ENCODE results near the gene MET. TPM values are rescaled to one million over a fixed set of nuclear protein-coding genes. Genes with fewer than 3 reads are reported as not detected.

The MET gene
- total RNA-seq, 1 experiment from 2014 or later: 67.7 TPM

DNA sequence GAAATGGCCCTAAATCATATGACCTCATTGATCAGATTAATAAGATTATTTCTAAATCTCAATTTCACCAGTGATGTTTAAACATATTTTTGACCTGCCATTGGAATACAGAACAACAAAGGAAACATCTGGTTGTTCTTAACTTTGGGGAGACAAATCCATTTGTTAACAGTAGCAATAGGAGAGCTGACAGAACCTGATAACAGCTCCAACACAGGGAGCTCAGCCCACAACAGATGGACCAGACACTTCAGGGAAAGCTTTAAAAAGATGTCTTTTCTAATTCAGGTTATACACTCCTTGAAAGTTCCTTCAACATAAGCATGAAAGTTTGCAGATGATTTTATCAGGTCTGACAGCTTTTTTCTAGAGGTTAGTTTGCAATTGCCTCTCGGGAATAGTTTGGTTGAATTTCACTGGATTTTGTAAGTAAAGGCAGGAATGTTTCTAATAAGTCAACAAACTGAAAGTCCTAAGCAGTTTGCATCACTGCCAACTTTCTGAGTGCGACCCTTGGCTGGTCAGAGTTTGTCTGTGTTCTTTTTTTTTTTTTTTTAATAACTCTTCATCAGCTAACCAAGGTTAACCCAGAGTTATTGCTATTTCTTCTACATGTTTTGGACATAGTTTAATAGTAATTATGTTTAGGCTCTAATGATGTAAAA lies 6.5 kb upstream of the MET start:
- DNase-seq (ENCODE audit: low spot score): no peak

DNA sequence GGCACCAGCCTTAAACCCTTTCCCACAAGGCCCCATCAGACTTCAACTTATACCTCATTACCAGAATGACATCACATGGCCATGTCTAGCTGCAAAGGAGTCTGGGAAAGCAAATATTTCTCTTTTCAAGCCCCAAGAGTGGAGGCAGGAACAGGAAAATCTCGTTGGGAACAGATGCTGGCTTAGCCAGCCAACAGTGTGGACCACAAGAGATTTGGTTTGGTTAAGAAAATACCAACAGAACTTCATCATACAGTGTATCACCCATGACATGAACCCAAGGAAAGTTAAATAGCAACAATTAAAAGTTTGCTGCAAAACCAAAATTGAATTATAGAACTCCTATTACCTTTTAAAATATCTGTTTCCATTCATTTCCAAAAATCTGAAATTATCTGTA lies 2.2 kb upstream of the MET start:
- DNase-seq (ENCODE audit: low spot score): no peak

DNA sequence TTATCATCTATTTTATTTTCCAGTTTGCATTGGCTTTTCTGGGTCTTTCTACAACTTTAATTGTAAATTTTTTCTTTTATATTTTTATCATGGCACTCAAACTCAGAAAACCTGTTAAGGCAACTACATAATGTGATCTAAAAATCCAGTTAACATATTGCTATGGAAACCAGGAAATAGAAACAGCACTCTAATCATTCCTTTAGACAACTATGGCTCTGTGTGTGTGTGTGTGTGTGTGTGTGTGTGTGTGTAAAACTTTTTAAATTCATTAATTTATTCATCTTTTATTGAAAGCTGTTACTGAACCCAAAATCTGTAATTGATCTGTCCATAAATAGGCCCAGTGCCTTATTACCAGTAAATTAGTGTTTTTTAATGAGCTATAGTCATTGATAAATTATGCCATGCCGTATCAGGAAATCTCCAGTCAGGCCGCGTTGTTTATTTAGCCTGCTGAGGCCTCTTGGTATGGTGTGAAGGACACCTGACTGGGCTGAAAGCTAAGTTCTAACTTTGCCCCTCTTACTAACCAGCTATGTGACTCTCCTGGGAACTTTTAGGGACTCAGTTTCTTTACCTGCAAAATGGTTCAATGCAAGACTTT lies 1.5 kb upstream of the MET start:
- DNase-seq (ENCODE audit: low spot score): no peak

DNA sequence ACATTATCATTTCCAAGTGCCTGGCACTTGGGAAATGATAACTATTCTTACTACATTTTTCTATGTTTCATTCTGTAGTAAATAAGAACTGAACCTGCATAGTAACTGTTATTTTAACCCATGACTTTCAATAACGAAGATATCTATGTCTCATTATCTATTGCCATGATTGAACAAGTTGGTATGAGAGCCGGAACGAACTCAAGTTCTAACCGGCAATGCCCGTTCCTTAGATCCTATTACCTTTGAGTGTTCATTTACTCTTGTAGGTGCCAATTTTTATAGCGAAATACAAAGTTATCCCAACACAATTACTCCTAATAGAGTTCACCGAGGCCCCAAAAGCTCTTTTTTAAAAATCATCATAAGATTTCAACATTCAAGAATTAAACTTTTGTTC lies 885 bp upstream of the MET start:
- no peak for DNase-seq (ENCODE audit: low spot score)

DNA sequence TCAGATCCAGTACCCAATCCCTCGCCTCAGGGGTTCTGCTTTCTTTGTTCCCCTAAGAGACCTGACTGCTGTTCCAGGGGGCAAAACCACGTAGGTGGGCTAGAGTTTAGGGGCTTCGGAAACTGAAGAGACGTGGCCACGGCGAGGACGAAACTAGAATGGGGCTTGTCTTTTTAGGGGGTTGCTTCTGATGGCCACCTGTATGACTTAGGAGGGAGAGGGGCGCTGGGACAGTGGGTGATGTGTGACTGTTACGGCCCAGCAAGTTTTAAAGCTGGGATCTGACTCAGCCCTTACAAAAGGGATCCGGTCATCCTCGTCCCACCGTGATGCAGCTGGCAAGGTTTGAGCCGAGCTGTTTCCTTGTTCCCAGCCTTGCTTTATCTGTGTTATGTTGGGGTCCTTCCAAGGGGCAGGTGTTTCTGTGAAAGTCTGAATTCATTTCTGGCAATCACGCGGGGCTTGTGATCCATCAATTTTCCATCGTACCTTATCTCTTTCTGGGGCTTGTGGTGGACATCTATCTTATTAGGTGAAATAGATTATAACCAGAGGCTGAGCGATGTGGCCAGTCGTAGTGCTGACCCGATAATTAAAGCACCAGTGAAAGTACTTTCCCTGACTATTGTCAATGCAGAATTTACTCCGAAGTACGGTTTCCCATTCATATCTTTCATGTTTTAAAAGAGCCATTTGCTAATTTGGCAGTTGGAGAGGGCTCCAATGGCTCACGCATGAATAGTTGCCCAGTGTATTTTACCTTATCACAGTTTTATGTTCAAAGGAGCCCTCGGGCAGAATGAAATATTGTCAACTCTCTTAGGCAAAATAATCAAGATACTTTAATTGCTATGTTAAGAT lies 830 bp downstream of the MET start:
- DNase-seq (ENCODE audit: low spot score): peak; percentile 29

DNA sequence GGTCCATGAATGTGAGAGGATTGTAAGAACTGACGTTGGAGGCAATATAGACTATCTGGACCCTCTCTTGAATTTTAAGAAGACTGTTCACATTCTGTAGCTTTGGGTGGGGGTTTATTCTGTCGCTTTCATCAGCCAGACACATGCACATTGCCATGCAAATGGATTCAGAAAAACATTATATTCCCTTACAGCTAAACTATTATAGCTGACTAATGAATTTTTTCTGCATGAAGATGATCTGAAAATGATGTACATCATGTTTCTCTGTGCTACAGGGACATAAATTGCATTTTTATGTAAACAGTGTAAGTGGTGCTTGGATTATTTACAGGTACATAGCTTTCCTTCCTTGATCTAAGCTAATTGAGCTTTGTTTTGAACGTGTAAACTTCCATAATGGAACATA lies 1.5 kb downstream of the MET start:
- no peak for DNase-seq (ENCODE audit: low spot score)

DNA sequence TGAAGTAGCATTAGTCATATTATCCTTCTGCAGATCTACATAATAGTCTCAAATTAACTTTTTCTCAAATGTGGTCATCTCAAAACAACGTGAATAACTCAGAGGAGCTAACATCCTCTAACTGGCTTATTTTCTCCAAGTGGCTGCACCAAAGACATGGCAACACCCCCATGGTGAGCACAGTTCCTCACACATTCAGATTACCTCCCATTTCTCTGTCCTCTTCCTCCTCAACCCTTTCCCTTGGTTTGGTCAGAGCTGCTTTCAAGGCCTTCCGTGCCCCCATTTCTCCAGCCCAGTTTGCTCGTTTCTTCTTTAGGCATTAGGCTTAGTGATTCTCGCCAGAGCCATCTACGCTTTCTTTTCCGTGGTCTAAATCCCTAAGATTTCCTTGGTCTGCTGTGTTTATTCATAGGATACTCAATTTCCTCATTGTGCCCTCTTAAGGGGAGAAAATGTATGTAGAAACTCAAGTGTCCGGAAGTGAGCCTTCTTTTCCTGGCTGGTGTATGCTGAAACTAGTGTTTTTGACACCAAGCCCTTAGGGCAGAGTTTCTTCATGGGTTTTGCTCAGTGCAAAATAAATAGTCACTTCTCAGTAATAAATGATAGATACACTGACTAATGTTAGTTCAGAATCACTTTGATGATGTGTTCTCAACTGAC lies 2.6 kb downstream of the MET start:
- DNase-seq (ENCODE audit: low spot score): peak; percentile 48

DNA sequence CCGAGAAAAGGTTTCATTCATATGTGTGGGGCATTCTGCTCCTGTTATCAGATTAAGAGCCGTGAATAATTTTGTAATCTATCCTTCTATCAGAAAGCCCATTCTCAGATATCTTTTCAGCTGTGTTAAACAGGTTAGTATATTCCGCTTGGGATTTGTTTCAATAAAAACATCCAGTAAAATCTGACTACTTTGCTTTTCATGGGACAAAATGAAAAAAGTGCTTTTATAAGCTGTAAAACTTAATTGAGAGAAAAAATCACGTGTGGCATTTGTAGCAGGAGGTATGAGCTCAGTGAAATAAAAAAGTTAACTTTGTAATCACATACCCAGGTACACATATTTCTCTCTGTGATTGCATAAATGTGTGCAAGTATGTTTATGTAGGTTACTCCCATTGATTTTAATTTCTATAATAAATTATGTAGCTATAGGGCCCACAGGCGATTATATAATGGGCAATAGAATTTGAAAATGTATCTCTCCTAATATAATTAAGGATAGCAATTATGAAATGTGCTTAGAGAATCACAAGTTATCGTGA lies 3.9 kb downstream of the MET start:
- no peak for DNase-seq (ENCODE audit: low spot score)

DNA sequence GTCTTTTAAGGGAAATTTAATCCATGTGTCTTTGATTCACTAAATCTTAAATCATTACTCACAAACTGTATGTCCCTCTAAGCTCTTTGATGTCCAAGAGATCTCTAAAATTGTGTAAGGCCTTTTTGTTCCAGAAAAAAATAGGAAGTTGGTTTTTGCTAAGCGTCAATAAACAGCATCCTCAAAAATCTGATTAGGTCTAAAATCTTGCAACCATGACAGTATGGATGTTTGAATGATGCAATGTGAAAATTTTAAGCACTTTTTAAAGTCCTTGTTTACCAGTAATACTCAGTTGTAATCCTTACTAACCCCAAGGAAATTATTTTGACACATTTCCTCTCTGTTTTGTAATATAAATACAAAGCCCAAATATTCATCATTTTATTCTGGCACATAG lies 6.8 kb downstream of the MET start:
- no peak for DNase-seq (ENCODE audit: low spot score)

DNA sequence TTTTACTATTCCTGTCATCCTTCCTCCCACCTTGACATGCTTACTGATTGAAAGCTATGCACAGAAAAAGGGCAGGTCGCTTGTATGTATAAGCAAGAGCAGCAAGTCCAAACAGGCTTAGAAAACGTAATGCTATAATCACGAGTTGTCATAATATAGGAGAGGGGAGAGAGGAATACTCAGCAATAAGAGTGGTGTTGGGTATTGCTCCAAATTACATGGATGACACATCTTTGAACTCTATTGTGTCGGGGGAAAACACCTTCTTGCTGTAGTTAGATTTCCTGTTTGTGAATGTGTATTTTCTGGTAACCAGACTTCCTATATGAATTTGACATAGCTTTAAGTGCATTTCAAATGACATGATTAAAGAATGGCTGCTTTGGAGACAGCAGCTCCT lies 7.5 kb downstream of the MET start:
- DNase-seq (ENCODE audit: low spot score): no peak

DNA sequence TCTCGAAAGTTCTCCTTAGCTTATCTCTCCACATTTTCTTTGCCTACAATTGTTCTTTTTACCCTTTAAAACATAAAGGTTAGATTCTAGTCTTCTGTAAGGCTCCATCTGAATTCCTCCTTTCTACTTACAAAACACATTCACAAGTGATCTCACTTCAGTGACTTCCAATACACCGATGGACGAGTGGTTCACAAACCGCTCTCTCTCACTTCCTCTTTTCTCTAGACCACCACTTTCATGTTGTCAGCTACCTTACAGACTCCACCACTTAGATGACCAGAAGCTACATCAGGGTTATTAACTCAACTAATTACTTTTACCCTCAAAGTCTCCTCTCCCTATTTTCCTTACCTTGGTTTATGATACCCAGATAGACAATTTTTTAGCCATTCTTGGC lies 11.8 kb downstream of the MET start:
- no peak for DNase-seq (ENCODE audit: low spot score)

DNA sequence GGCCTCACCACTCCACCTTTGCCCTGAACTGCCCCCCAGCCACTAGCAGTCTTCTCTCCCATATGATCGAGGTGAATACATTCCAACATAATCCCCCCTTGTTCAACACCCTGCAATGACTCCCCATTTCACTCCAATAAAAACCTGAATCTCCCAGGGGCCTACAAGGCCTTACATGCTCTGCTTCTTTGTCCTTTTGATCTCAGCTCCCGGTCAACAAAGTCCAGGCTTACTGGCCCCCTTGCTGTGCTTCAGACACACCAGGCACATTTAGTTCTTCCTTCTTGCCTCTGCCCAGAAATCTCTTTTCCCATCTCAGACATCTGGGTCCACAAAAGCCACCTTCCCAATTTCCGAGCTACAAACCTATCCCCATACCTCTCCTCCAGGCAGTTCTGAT lies 14.0 kb downstream of the MET start:
- no peak for DNase-seq (ENCODE audit: low spot score)

DNA sequence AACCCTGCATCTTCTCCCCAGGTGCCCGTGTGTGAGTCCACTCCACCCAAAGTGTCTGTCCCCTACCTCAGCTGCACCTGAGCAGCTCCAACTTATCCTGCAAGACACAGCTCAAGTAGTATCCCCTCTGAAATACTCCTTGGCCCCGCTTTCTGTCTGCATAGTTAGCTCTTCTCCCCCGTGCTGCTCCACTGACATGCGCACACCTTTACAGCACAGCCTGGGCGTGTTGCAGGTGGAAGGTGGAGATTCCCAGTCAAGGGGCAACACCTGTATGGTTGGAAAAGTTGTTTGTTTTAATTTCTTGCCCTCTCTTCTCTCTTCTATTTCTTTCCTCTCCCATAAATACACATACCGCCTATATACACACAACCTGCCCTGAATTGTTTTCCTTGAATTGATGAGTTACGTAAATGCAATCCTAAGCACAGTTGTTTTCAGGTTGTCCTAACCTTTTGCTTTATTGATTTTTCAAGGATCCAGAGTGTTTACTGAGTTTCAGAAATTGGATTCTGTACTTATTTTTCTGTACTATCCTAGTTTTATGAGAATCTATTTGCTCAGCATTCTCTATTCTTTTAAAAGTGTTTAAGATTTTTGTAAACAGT lies 14.9 kb downstream of the MET start:
- DNase-seq (ENCODE audit: low spot score): no peak

DNA sequence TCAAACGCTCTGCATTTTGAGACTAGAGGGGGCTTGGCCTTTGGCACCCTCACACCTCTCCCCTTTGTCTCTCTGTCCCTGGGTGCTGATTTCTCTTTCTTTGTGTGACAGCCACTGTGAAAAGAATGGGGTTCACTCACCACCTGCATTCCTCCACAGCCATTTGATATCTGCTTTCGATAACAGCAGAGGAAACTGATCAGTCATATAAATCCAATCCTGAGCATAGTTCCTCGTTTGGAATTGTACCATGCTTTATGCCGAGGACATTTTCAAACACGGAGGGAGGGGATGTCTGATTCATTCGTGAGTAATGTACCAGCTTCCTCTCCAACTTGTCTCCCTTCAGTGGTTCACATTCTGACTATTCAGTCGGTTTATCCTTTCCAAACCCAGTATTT lies 15.8 kb downstream of the MET start:
- peak; percentile 46 for DNase-seq (ENCODE audit: low spot score)

DNA sequence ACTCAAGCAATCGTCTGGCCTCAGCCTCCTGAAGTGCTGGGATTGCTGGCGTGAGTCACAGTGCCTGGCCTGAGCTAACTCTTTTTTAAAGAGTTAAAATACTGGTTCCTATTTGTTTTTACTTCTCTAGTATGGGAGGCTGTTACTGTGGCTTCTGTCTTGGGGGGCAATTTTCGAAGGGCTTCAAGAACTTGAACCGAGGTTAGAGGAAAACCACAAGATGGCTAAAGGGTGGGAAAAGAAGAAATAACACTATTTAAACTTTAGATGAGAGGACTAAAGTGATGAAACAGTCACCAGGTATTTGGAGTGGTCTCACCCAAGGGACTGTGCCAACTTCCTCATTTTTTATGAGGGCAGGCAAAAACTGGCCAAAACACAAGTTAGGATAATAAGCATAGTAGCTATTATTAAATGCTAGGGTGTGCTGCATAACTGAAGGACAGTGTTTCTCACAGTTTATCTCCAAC lies 17.8 kb downstream of the MET start:
- peak; percentile 42 for DNase-seq (ENCODE audit: low spot score)

DNA sequence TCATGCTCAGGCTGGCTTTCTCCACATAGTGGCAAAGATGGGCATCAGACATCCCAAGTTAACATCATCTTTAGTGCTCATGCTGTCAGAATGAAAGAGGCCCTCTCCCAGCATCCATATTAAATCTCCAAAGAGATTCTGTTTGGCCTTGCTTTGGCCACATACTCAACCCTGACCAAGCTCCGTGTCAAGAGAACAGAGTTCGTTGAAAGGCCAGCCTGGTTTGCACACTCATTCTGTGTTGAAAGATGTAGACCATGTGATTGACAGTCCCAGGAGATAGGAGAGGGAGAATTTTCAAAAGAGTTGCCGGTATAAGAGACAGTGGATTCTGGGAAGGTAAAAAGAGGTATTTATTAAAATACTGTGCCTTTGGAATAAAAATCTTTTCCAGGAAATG lies 19.7 kb downstream of the MET start:
- DNase-seq (ENCODE audit: low spot score): no peak

DNA sequence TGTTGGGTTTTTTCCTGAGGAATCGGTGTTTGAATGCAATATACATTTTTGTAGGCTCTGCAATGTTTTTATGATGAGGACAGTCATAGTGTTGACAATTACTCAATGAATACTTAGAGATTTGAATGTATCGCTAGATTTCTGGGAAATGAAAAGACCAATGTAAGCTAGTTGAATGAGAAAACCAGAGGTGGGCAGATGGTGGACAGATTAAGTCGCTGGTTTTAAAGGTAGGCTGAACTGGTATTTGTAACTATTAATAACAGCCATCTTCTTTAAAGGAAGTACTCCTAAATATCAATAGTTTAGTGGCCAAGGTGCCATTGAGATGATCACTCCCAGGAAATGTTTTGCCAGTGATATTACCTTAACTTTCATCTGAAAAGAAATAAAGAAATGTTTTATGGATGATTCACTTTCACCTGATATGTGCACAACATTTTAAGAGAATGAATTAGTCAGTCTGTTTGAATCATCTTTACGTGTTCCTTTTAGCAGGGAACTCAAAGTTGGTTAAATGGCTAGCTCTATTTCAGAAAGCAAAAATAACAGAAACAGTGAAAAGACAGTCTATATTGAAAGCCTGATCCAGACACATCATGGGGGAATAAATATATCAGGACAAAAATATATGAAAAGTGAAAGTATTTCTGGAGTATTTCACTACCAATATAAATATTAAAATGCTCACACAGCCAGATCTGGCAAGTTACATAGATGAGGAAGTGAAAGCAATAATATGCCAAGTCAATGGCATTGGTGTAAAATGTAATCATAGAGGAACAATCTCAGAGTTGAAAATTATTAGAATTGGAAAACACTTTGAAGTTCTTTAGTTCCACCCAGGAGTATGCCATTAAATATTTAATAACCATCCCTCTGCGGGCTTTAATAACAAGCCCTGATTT lies 20.7 kb downstream of the MET start:
- no peak for DNase-seq (ENCODE audit: low spot score)

DNA sequence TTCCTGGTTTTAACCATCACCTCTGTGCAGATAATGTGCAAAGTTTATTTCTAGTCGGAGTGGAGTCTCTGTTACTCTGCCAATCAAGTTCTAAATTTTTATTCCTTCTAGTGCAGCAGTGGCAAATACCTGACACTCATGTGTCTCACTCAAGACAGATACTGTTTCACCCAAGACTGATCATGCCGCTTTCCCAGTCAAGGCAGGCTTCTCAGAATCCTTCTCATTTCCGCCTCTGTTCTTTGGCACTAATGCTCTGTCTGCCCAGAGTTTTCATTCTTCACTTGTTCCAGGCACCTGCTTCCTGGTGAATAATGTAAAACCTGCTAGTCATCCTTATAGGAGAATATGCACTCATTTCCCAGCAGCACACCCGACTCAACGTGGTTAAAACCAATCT lies 24.7 kb downstream of the MET start:
- no peak for DNase-seq (ENCODE audit: low spot score)

DNA sequence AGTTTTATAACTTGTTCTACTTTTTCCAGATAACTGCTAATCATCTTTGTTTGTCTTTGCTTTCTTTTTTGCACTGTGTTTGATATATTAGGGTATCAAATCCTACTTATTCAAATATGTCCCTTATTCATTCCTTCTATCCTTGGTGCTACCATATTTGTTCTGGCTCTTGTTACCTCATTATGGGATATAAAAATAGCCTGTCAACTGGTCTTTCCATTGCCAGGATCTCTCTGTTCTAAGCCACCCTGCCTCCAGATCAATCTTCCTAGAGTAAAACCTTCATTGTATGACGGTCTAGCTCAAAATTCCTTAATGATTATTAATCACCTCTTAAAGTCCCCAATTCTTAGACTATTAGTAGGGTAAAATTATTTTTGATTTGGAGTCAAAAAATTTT lies 25.2 kb downstream of the MET start:
- DNase-seq (ENCODE audit: low spot score): no peak

DNA sequence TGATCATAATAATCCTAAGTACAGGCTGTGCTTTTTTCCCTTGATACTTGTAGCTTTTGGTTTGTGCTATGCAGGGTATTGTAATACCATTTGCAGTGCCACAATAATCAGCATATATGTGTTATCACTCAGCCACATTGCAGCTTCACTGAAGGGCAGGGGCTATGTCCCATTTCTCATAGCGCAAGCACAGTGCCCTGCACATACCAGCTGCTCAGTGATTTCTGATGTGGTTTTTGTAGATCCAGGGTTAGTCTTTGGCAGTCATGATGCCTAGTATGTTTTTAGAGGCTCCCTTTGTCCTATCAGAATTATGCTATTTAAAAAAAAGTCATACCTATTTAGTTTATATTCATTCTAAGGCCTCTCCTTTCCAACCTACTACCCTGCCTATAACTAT lies 25.8 kb downstream of the MET start:
- DNase-seq (ENCODE audit: low spot score): no peak

DNA sequence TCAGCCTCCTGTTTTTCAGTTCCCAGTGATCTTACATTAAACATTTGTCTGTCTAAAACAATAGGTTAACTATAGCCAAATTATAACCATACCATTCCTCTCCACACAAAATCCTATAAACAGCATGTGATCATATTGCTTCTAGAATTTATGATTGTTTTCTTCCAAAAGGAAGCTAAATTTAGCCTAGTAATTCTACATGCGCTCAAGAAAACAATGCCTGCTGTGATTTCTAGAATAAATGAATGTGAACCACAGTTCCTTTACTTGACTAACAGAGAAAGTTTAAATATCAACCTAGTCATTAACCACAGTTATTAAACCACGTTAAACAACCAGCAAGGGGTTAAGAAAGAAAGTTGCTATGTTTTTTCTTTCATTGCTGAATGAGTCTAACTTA lies 26.4 kb downstream of the MET start:
- DNase-seq (ENCODE audit: low spot score): no peak

Data from H4 (cell line).